T47D (cell line): ENCODE data around the gene METTL2A.
"Not testable (repeated sequence)": the region's sequence is repeated elsewhere in the genome, so short reads cannot be mapped to it uniquely, and the experiment has no call there.

Source experiments
- DNase-seq, 2 experiments: peaks; one replicate each; pipeline versions ENCODE4 v3.0.0 to v3.0.0-alpha.2; 2011 to 2012; ENCODE audit warnings: low read depth in 1 of 2, low spot score in 1 of 2
- JUND ChIP-seq: IDR thresholded peaks from 2 replicates; pipeline ENCODE4 v1.6.1; 2012; ENCODE audit warnings: low read depth
- in situ Hi-C: cut with HindIII; loops from 2 replicates; pipeline ENCODE4 v1.10.0; 2016; ENCODE audit warnings: low sequenced_read_pairs, low pct_unique_long_range_greater_than_20kb

METTL2A gene

GRCh38 chr17:62456016-62456415 lies 32.3 kb downstream of the METTL2A start:
- DNase-seq, result no peak
- in situ Hi-C loops, result no loop called here
- no peak for TF ChIP-seq JUND

GRCh38 chr17:62458483-62458882 lies 34.8 kb downstream of the METTL2A start:
- in situ Hi-C loops, DNase-seq: not testable (repeated sequence)

GRCh38 chr17:62464422-62464821 lies 40.7 kb downstream of the METTL2A start:
- in situ Hi-C loops, DNase-seq: not testable (repeated sequence)

GRCh38 chr17:62465271-62465670 lies 41.6 kb downstream of the METTL2A start:
- in situ Hi-C loops, DNase-seq: not testable (repeated sequence)

- peak in 1 of 2 experiments; percentile 75 for DNase-seq
- in situ Hi-C loops, result not testable (repeated sequence)
Observed at GRCh38 chr17:62470666-62471379, 47.1 kb downstream of the METTL2A start.

- DNase-seq, in situ Hi-C loops: not testable (repeated sequence)
Observed at GRCh38 chr17:62471380-62471880, 47.7 kb downstream of the METTL2A start.

- in situ Hi-C loops, DNase-seq: not testable (repeated sequence)
Observed at GRCh38 chr17:62473030-62473982, 49.6 kb downstream of the METTL2A start.

- in situ Hi-C loops, DNase-seq: not testable (repeated sequence)
Observed at GRCh38 chr17:62477111-62477510, 53.4 kb downstream of the METTL2A start.

GRCh38 chr17:62477718-62478408 lies 54.2 kb downstream of the METTL2A start:
- peak; percentile 48 to 63 for DNase-seq
- in situ Hi-C loops, result not testable (repeated sequence)

- no peak for TF ChIP-seq JUND
- in situ Hi-C loops, result no loop called here
- peak; percentile 89 to 95 for DNase-seq
Observed at GRCh38 chr17:62478424-62478879, 54.8 kb downstream of the METTL2A start, which contains the start of gene TLK2. TSS of gene TLK2 (plus strand) at chr17:62478825. CDS start at chr17:62481126, 2,301 bp downstream.

GRCh38 chr17:62478880-62479638 lies 55.4 kb downstream of the METTL2A start:
- in situ Hi-C loops, result not testable (repeated sequence)
- peak in 1 of 2 experiments; percentile 42 for DNase-seq

GRCh38 chr17:62479639-62480258 lies 56.1 kb downstream of the METTL2A start:
- DNase-seq, result peak; percentile 20 to 32
- in situ Hi-C loops, result not testable (repeated sequence)

GRCh38 chr17:62482553-62482952 lies 58.9 kb downstream of the METTL2A start:
- DNase-seq, in situ Hi-C loops: not testable (repeated sequence)

- in situ Hi-C loops, DNase-seq: not testable (repeated sequence)
Observed at GRCh38 chr17:62490990-62491389, 67.3 kb downstream of the METTL2A start.

- DNase-seq, in situ Hi-C loops: not testable (repeated sequence)
Observed at GRCh38 chr17:62493049-62493655, 69.5 kb downstream of the METTL2A start.

GRCh38 chr17:62494073-62494472 lies 70.4 kb downstream of the METTL2A start:
- in situ Hi-C loops, DNase-seq: not testable (repeated sequence)
